ENCODE data around the gene PKP2.

Gene PKP2

GRCh38 chr12:32837974-32838373 is 58.6 kb downstream of the PKP2 start:
- no peak overlapping the region for H3K4me3 ChIP-seq (ENCODE audit: low read depth, low read length)
- TF ChIP-seq CTCF (IDR thresholded peaks at IDR 0.05; ENCODE audit: low read depth, low read length, missing control alignments), result no peak
- DNase-seq (ENCODE audit: low read depth), result no peak
- in situ Hi-C loops (cut with HindIII; ENCODE audit: low sequenced_read_pairs), result no loop called here

- DNase-seq (ENCODE audit: low read depth), result no peak
- in situ Hi-C loops (cut with HindIII; ENCODE audit: low sequenced_read_pairs), result no loop called here
- no peak overlapping the region for H3K4me3 ChIP-seq (ENCODE audit: low read depth, low read length)
- TF ChIP-seq CTCF (IDR thresholded peaks at IDR 0.05; ENCODE audit: low read depth, low read length, missing control alignments), result no peak
Measured at GRCh38 chr12:32836710-32837109, 59.9 kb downstream of the PKP2 start.

DNA sequence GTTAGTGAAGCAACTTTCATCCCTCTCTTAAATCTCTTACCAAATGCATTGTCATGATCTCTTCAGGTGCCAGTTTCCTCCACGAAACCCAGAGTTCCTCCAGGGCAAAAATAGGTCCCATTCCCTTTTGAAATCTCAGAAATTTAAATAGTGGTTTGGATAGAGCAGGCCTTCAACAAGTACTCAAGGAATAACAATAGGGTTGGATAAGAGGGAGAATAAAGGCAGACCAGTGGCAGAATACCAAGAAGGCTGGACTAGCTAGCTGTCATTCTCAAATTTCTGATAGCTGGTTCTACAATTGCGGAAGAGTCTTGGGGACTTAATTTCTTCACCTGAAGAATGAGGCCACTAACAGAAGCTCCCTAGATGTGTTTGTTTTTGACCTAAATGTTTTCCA is 62.5 kb downstream of the PKP2 start:
- no peak for TF ChIP-seq CTCF (IDR thresholded peaks at IDR 0.05; ENCODE audit: low read depth, low read length, missing control alignments)
- in situ Hi-C loops (cut with HindIII; ENCODE audit: low sequenced_read_pairs), result no loop called here
- no peak for DNase-seq (ENCODE audit: low read depth)
- no peak overlapping the region for H3K4me3 ChIP-seq (ENCODE audit: low read depth, low read length)

GRCh38 chr12:32828552-32828951 is 68.0 kb downstream of the PKP2 start:
- H3K4me3 ChIP-seq (ENCODE audit: low read depth, low read length), result no peak overlapping the region
- in situ Hi-C loops (cut with HindIII; ENCODE audit: low sequenced_read_pairs), result no loop called here
- TF ChIP-seq CTCF (IDR thresholded peaks at IDR 0.05; ENCODE audit: low read depth, low read length, missing control alignments), result no peak
- DNase-seq (ENCODE audit: low read depth), result no peak

GRCh38 chr12:32828120-32828519 is 68.5 kb downstream of the PKP2 start:
- DNase-seq (ENCODE audit: low read depth), result no peak
- TF ChIP-seq CTCF (IDR thresholded peaks at IDR 0.05; ENCODE audit: low read depth, low read length, missing control alignments), result no peak
- no peak overlapping the region for H3K4me3 ChIP-seq (ENCODE audit: low read depth, low read length)
- in situ Hi-C loops (cut with HindIII; ENCODE audit: low sequenced_read_pairs), result no loop called here

DNA sequence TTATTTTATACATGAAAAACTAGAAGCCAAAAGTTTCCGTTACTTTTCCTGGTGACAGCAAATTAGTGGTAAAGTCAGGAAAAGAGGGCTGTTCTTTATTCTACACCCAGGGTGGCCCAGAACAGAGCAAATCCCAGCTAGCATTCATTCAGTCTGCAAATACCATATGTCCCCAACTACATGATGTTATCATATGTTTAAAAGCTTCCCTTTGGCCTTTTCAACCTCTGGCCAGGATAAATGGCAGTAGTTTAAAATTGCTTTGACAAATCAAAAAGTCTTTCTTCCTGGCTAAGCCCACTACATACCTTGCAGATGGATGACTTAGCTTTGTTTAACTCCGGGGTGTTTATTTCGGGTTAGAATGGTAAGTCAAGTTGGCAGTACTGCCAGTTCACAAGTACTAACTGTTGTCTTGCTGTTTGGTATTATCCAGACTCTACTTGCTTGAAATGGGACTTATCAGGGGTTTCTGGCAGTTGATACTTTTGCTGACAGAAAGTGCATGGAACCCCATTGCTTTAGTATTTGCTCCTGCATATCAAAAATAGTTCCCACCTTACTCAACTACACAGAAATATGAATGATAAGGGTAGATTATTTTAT is 69.7 kb downstream of the PKP2 start:
- no peak for DNase-seq (ENCODE audit: low read depth)

More for the DNA sequence above, 69.7 kb downstream of the PKP2 start:
- no peak for TF ChIP-seq CTCF (IDR thresholded peaks at IDR 0.05; ENCODE audit: low read depth, low read length, missing control alignments)
- no peak overlapping the region for H3K4me3 ChIP-seq (ENCODE audit: low read depth, low read length)
- in situ Hi-C loops (cut with HindIII; ENCODE audit: low sequenced_read_pairs), result no loop called here

Data from astrocyte of the cerebellum (primary cell).